HEK293T (cell line): Measurements from ENCODE around the gene SUSD6.

ENCODE experiments used
- BHLHE40 ChIP-seq: fragments of 450-650 bp; IDR thresholded peaks from 2 replicates; pipeline ENCODE4 v1.6.1; 2016; ENCODE audit warnings: mild to moderate bottlenecking, moderate library complexity, borderline replicate concordance
- ELF4 ChIP-seq: fragments of 450-650 bp; IDR thresholded peaks from 2 replicates; pipeline ENCODE4 v1.6.1; 2017; ENCODE audit warnings: antibody characterized with exemption
- FOXA1 ChIP-seq: fragments of 450-650 bp; IDR thresholded peaks from 2 replicates; pipeline ENCODE4 v1.6.1; 2016; ENCODE audit warnings: mild to moderate bottlenecking
- FOXK2 ChIP-seq: fragments of 450-650 bp; IDR thresholded peaks from 2 replicates; pipeline ENCODE4 v1.6.1; 2016; ENCODE audit warnings: mild to moderate bottlenecking
- FOXM1 ChIP-seq: fragments of 450-650 bp; IDR thresholded peaks from 2 replicates; pipeline ENCODE4 v1.6.1; 2017; ENCODE audit warnings: mild to moderate bottlenecking, borderline replicate concordance
- HDGF ChIP-seq: fragments of 450-650 bp; IDR thresholded peaks from 2 replicates; pipeline ENCODE4 v1.6.1; 2017; ENCODE audit warnings: antibody characterized with exemption, borderline replicate concordance
- SP1 ChIP-seq: fragments of 450-650 bp; IDR thresholded peaks from 2 replicates; pipeline ENCODE4 v1.6.1; 2017
- SUZ12 ChIP-seq: fragments of 450-650 bp; IDR thresholded peaks from 2 replicates; pipeline ENCODE4 v1.6.1; 2016; ENCODE audit warnings: mild to moderate bottlenecking
- TARDBP ChIP-seq: fragments of 450-650 bp; IDR thresholded peaks from 2 replicates; pipeline ENCODE4 v1.6.1; 2016
- TF ChIP-seq, protein P1 (sequence below): fragments of 450-650 bp; IDR thresholded peaks from 2 replicates; pipeline ENCODE4 v1.6.1; 2016

DNA sequence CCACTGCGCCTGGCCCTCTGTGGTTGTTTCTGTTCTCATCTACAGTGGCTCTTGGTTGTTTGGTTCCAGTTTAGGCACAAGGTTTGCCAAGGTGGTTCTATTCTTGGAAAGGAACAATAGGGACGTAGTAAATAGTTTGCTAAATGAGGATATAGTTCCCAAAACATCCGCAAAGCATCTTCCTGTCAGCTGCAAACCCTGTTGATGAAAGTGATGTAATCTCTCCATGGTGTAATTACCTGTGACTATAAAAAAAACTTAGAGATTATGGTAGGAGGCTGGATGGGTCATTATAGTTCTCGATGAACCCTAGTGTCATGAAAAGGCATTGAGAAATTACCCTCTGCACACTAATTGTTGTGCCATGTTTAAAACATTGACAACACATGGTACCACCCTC lies 52.9 kb downstream of the SUSD6 start:
- TF ChIP-seq, protein P1, sequence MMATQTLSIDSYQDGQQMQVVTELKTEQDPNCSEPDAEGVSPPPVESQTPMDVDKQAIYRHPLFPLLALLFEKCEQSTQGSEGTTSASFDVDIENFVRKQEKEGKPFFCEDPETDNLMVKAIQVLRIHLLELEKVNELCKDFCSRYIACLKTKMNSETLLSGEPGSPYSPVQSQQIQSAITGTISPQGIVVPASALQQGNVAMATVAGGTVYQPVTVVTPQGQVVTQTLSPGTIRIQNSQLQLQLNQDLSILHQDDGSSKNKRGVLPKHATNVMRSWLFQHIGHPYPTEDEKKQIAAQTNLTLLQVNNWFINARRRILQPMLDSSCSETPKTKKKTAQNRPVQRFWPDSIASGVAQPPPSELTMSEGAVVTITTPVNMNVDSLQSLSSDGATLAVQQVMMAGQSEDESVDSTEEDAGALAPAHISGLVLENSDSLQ: no peak
- TF ChIP-seq SP1 (no peak), FOXA1 (no peak), HDGF (no peak), BHLHE40 (no peak), FOXK2 (no peak), TARDBP (no peak), FOXM1 (no peak), SUZ12 (no peak), ELF4 (no peak)
